ENCODE data around the gene SLC6A13. TPM values are rescaled to one million over a fixed set of nuclear protein-coding genes. Genes with fewer than 3 reads are reported as not detected.

Gene SLC6A13
- total and polyA plus RNA-seq, 2 of the 13 experiments (the other 11 are each of a cell fraction or from before 2014, with no cell fraction given) = 0.05 to 0.15 TPM

GRCh38 chr12:195156-195555 lies 67.5 kb downstream of the SLC6A13 start (continued):
- TF ChIP-seq ZNF160 (CRISPR knock-in tag; IDR thresholded peaks at IDR 0.05) (no peak), FIP1L1 (IDR thresholded peaks at IDR 0.05; ENCODE audit: borderline replicate concordance, insufficient read depth, low read depth, low read length) (no peak), HMG20A (CRISPR knock-in tag; IDR thresholded peaks at IDR 0.05; ENCODE audit: borderline replicate concordance) (no peak), IRF9 (CRISPR knock-in tag; IDR thresholded peaks at IDR 0.05; ENCODE audit: borderline replicate concordance) (no peak)

GRCh38 chr12:194276-194675 lies 68.4 kb downstream of the SLC6A13 start:
- H3K9me3 ChIP-seq (ENCODE audit: low read length) = no peaks in the 10 kb centered on the region
- POLR2A ChIA-PET = no interaction called here
- in situ Hi-C loops (cut with HindIII; ENCODE audit: extremely low pct_ligation_motif_present, low pct_unique_long_range_greater_than_20kb) = no loop called here
- CTCF ChIA-PET (ENCODE audit: low intra/inter-chr PET ratio, low total read pairs) = no interaction called here
- no peak overlapping the region for H3K27ac ChIP-seq (ENCODE audit: extremely low read length, insufficient read depth, low read length)
- TF ChIP-seq ATF1 (CRISPR knock-in tag; IDR thresholded peaks at IDR 0.05) (no peak), CEBPZ (IDR thresholded peaks at IDR 0.05; ENCODE audit: low read length) (no peak), SYNCRIP (IDR thresholded peaks at IDR 0.05; ENCODE audit: insufficient read depth, low read depth, low read length) (no peak), PHF5A (CRISPR knock-in tag; IDR thresholded peaks at IDR 0.05; ENCODE audit: low read depth, unreplicated experiment) (no peak), XRCC5 (optimal IDR thresholded peaks at IDR 0.05; ENCODE audit: low read length) (no peak)
- no peaks in the 10 kb centered on the region; a peak in 2 of 5 replicates for H3K27me3 ChIP-seq (ENCODE audit: control insufficient read depth in 1 of 2, insufficient read depth in 2 of 2, low read length in 2 of 2)
- no peak overlapping the region for H3K4me2 ChIP-seq (ENCODE audit: low read depth, low read length)
- H4K20me1 ChIP-seq (ENCODE audit: insufficient read depth, low read length) = no peaks in the 10 kb centered on the region
- no peak overlapping the region for H2AFZ ChIP-seq (ENCODE audit: low read length)
- H3K4me1 ChIP-seq (ENCODE audit: insufficient read depth, low read length) = no peaks in the 10 kb centered on the region
- BruUV-seq (replicated peaks) = no TSS peak
- intact Hi-C loops (cut with micrococcal nuclease; ENCODE audit: unreplicated experiment) = no loop called here
- DNase-seq (ENCODE audit: low spot score) = no peak
- H3K9ac ChIP-seq (ENCODE audit: insufficient read depth, low read depth, low read length) = no peak overlapping the region
- H3K79me2 ChIP-seq (ENCODE audit: insufficient read depth, low read length) = no peaks in the 10 kb centered on the region
- ATAC-seq = no peak
- no peak overlapping the region for H3K4me3 ChIP-seq (replicated peaks in 1 of 3; ENCODE audit: insufficient read depth in 1 of 3, low read depth in 2 of 3, low read length in 3 of 3)
- FAIRE-seq = no peak
- no peaks in the 10 kb centered on the region for H3K36me3 ChIP-seq (replicated peaks in 1 of 2; ENCODE audit: control insufficient read depth in 1 of 2, insufficient read depth in 2 of 2, low read length in 2 of 2)
- WGBS (ENCODE audit: low lambda C conversion rate) = 94% methylated on average over 6 of the region's 7 CpGs
